Loucy (cell line): Measurements from ENCODE around the gene TPCN2.

Experiments used
- H2AFZ ChIP-seq: fragments of 200-600 bp; sonication (generic); 2 replicates; pipeline ENCODE4 v1.6.0; 2016; ENCODE audit warnings: antibody characterized with exemption, mild to moderate bottlenecking, low read length, moderate library complexity
- H3F3A ChIP-seq: fragments of 200-600 bp; 2 replicates; pipeline ENCODE4 v1.6.0; 2016; ENCODE audit warnings: antibody characterized with exemption, low read depth, mild to moderate bottlenecking
- H3K27me3 ChIP-seq: fragments of 200-600 bp; sonication (generic); 2 replicates; pipeline ENCODE4 v1.6.1; 2014; ENCODE audit warnings: low read length, mild to moderate bottlenecking; ENCODE audit not compliant: insufficient read depth, poor library complexity, severe bottlenecking
- H3K36me3 ChIP-seq: fragments of 200-600 bp; sonication (generic); 2 replicates; pipeline ENCODE4 v1.6.1; 2016; ENCODE audit warnings: low read length; ENCODE audit not compliant: insufficient read depth
- H3K4me1 ChIP-seq: fragments of 200-600 bp; sonication (generic); 2 replicates; pipeline ENCODE4 v1.5.1; 2014; ENCODE audit warnings: low read length, mild to moderate bottlenecking; ENCODE audit not compliant: insufficient read depth, poor library complexity, severe bottlenecking
- H3K4me2 ChIP-seq: fragments of 200-600 bp; sonication (generic); 2 replicates; pipeline ENCODE4 v1.6.0; 2014; ENCODE audit warnings: antibody characterized with exemption, low read length, low read depth, mild to moderate bottlenecking; ENCODE audit not compliant: poor library complexity, severe bottlenecking
- H3K4me3 ChIP-seq: fragments of 200-600 bp; sonication (generic); 2 replicates; pipeline ENCODE4 v1.5.1; 2014; ENCODE audit warnings: low read length, mild to moderate bottlenecking, mixed read lengths; ENCODE audit not compliant: poor library complexity, severe bottlenecking
- H3K79me2 ChIP-seq: fragments of 200-600 bp; sonication (generic); 2 replicates; pipeline ENCODE4 v1.6.1; 2014; ENCODE audit warnings: low read length; ENCODE audit not compliant: insufficient read depth
- H3K9ac ChIP-seq: fragments of 200-600 bp; sonication (generic); 2 replicates; pipeline ENCODE4 v1.6.0; 2014; ENCODE audit warnings: mild to moderate bottlenecking, low read depth, low read length, moderate library complexity; ENCODE audit not compliant: poor library complexity, severe bottlenecking
- H3K9me2 ChIP-seq: fragments of 200-600 bp; sonication (generic); replicated peaks from 2 replicates; pipeline ENCODE4 v1.6.1; 2016; ENCODE audit warnings: low read depth, low read length, mixed read lengths
- H3K9me3 ChIP-seq: fragments of 200-600 bp; sonication (generic); 2 replicates; pipeline ENCODE4 v1.6.1; 2014; ENCODE audit warnings: mild to moderate bottlenecking, antibody characterized with exemption, low read length, low read depth; ENCODE audit not compliant: insufficient read depth
- H4K20me1 ChIP-seq: fragments of 200-600 bp; sonication (generic); 2 replicates; pipeline ENCODE4 v1.6.0; 2014; ENCODE audit warnings: antibody characterized with exemption, low read length, mild to moderate bottlenecking; ENCODE audit not compliant: insufficient read depth, poor library complexity, severe bottlenecking
- EZH2phosphoT487 ChIP-seq: fragments of 200-600 bp; IDR thresholded peaks from 2 replicates; pipeline ENCODE4 v1.6.1; 2018; ENCODE audit warnings: antibody characterized with exemption, mild to moderate bottlenecking, moderate library complexity, borderline replicate concordance
- TF ChIP-seq, protein P1 (sequence below): fragments of 200-600 bp; sonication (generic); conservative IDR thresholded peaks from 2 replicates; pipeline ENCODE4 v1.5.1; 2014; ENCODE audit warnings: mild to moderate bottlenecking, antibody characterized with exemption, low read length

Gene TPCN2

GRCh38 chr11:69167916-69168691 is 119.4 kb downstream of the TPCN2 start:
- no peak overlapping the region for H2AFZ ChIP-seq
- no peak overlapping the region for H3K4me3 ChIP-seq
- no peaks in the 10 kb centered on the region for H3K36me3 ChIP-seq
- peaks cover 11% of the 10 kb centered on the region for H3K4me1 ChIP-seq
- no peaks in the 10 kb centered on the region for H3F3A ChIP-seq
- no peak overlapping the region for H3K9ac ChIP-seq
- no peaks in the 10 kb centered on the region for H4K20me1 ChIP-seq
- no peak overlapping the region for H3K4me2 ChIP-seq
- H3K9me2 ChIP-seq, result no peaks in the 10 kb centered on the region
- no peaks in the 10 kb centered on the region for H3K27me3 ChIP-seq
- H3K9me3 ChIP-seq, result no peaks in the 10 kb centered on the region
- no peaks in the 10 kb centered on the region for H3K79me2 ChIP-seq
- no peak for TF ChIP-seq EZH2phosphoT487
- TF ChIP-seq, protein P1, sequence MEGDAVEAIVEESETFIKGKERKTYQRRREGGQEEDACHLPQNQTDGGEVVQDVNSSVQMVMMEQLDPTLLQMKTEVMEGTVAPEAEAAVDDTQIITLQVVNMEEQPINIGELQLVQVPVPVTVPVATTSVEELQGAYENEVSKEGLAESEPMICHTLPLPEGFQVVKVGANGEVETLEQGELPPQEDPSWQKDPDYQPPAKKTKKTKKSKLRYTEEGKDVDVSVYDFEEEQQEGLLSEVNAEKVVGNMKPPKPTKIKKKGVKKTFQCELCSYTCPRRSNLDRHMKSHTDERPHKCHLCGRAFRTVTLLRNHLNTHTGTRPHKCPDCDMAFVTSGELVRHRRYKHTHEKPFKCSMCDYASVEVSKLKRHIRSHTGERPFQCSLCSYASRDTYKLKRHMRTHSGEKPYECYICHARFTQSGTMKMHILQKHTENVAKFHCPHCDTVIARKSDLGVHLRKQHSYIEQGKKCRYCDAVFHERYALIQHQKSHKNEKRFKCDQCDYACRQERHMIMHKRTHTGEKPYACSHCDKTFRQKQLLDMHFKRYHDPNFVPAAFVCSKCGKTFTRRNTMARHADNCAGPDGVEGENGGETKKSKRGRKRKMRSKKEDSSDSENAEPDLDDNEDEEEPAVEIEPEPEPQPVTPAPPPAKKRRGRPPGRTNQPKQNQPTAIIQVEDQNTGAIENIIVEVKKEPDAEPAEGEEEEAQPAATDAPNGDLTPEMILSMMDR, result no peak

- no peak overlapping the region for H3K4me2 ChIP-seq
- H3K4me1 ChIP-seq, result peaks cover 11% of the 10 kb centered on the region
- no peak overlapping the region for H2AFZ ChIP-seq
These were observed 120.7 kb downstream of the TPCN2 start for GRCh38 chr11:69169479-69169878.

DNA sequence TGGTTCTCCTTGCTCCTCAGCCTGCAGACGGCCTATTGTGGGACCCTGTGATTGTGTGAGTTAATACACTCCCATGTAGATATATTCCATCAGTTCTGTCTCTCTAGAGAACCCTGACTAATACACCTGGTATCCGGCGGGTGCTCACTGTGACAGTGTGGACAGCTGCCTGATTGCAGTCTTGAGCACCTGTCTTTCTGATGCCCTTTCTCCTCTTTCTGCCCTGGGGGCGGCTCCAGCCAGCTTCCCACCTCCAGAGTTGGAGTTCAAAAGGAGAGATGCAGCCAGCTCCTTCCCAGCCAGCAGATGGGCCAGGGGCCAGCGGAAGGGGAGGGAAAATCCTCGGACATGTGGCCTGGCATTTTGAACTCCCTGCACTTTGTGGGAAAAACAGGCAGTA is 122.0 kb downstream of the TPCN2 start:
- Histone ChIP-seq H4K20me1 (no peaks in the 10 kb centered on the region), H3K4me1 (peaks cover 11% of the 10 kb centered on the region), H3K9me2 (no peaks in the 10 kb centered on the region), H3K36me3 (no peaks in the 10 kb centered on the region), H3K27me3 (no peaks in the 10 kb centered on the region), H2AFZ (no peak overlapping the region), H3K4me2 (no peak overlapping the region), H3K9ac (no peak overlapping the region), H3K9me3 (no peaks in the 10 kb centered on the region), H3K4me3 (no peak overlapping the region), H3K79me2 (no peaks in the 10 kb centered on the region), H3F3A (no peaks in the 10 kb centered on the region)
- no peak for TF ChIP-seq EZH2phosphoT487
- TF ChIP-seq, protein P1, result no peak

More at GRCh38 chr11:69169479-69169878, 120.7 kb downstream of the TPCN2 start:
- H3K79me2 ChIP-seq, result no peaks in the 10 kb centered on the region
- no peaks in the 10 kb centered on the region for H4K20me1 ChIP-seq
- TF ChIP-seq, protein P1, result no peak
- no peak for TF ChIP-seq EZH2phosphoT487
- H3K27me3 ChIP-seq, result no peaks in the 10 kb centered on the region
- H3K9me3 ChIP-seq, result no peaks in the 10 kb centered on the region
- no peaks in the 10 kb centered on the region for H3F3A ChIP-seq
- no peak overlapping the region for H3K9ac ChIP-seq
- no peaks in the 10 kb centered on the region for H3K36me3 ChIP-seq
- H3K9me2 ChIP-seq, result no peaks in the 10 kb centered on the region
- no peak overlapping the region for H3K4me3 ChIP-seq
